SH-SY5Y (cell line): ENCODE measurements around the gene IL18RAP.

Experiments
- GATA2 ChIP-seq: IDR thresholded peaks from 2 replicates; pipeline ENCODE4 v1.6.1; 2011; ENCODE audit warnings: mild to moderate bottlenecking, low read depth, low read length
- GATA3 ChIP-seq: IDR thresholded peaks from 2 replicates; pipeline ENCODE4 v1.6.1; 2011; ENCODE audit warnings: low read depth, mild to moderate bottlenecking, low read length, moderate library complexity

- TF ChIP-seq GATA2 (no peak), GATA3 (no peak)
These were observed 2.7 kb upstream of the IL18RAP start for GRCh38 chr2:102420290-102420689.
